HEK293 (cell line): ENCODE data around the gene KLHDC3.
A peak's percentile ranks its signal among the peaks of the same experiment; 100 is the strongest.

Experiments used
- CTCF ChIA-PET: fragments of 350-600 bp; formaldehyde crosslinking; extraction: SDS; loops from one replicate; lab custom pipeline; 2021; ENCODE audit warnings: antibody characterized with exemption; lab: Yijun Ruan, JAX
- POLR2A ChIA-PET: fragments of 300-600 bp; formaldehyde crosslinking; extraction: SDS; loops from one replicate; lab custom pipeline; 2020; ENCODE audit warnings: antibody characterized with exemption, inconsistent platforms; lab: Yijun Ruan, JAX
- H3K27ac ChIP-seq: fragments of 200-500 bp; sonication (Bioruptor generic); 2 replicates; pipeline ENCODE4 v1.5.1; 2014; ENCODE audit warnings: low read depth, low read length, control low read depth, inconsistent platforms; ENCODE audit errors: extremely low read depth
- H3K36me3 ChIP-seq, 2 experiments: fragments of 200-500 bp in 1 of 2; sonication (Bioruptor generic) in 1 of 2; 1 replicate in 1 of 2; 2 replicates in 1 of 2; pipeline ENCODE4 v1.5.1; 2014 to 2017; ENCODE audit warnings: inconsistent platforms in 2 of 2, low read length in 2 of 2; ENCODE audit not compliant: control insufficient read depth in 2 of 2, insufficient read depth in 1 of 2
- H3K4me1 ChIP-seq: fragments of 200-500 bp; sonication (Bioruptor generic); 2 replicates; pipeline ENCODE4 v1.5.1; 2014; ENCODE audit warnings: mild to moderate bottlenecking, low read length, inconsistent platforms; ENCODE audit not compliant: control insufficient read depth, insufficient read depth
- H3K4me3 ChIP-seq: 2 replicates; pipeline ENCODE4 v1.5.1; 2011; ENCODE audit warnings: low read depth, mild to moderate bottlenecking, control low read depth, low read length, moderate library complexity
- H3K9me3 ChIP-seq: fragments of 200-500 bp; sonication (Bioruptor generic); 2 replicates; pipeline ENCODE4 v1.5.1; 2014; ENCODE audit warnings: low read depth, low read length, inconsistent platforms; ENCODE audit not compliant: control insufficient read depth, insufficient read depth
- FEZF1 ChIP-seq: fragments of 450-650 bp; formaldehyde crosslinking; IDR thresholded peaks from 2 replicates; pipeline ENCODE4 v1.5.1; 2016; ENCODE audit warnings: missing biosample characterization, missing genetic modification characterization
- IKZF3 ChIP-seq: fragments of 450-650 bp; IDR thresholded peaks from 2 replicates; pipeline ENCODE4 v1.5.0; 2018; ENCODE audit warnings: missing biosample characterization, mild to moderate bottlenecking, missing genetic modification characterization, moderate library complexity
- KLF10 ChIP-seq: fragments of 450-650 bp; IDR thresholded peaks from 2 replicates; pipeline ENCODE4 v1.5.1; 2018; ENCODE audit warnings: missing biosample characterization, mild to moderate bottlenecking, missing genetic modification characterization
- SP2 ChIP-seq: fragments of 450-650 bp; formaldehyde crosslinking; IDR thresholded peaks from 2 replicates; pipeline ENCODE4 v1.5.1; 2016; ENCODE audit warnings: missing biosample characterization, missing genetic modification characterization
- TRIM28 ChIP-seq: IDR thresholded peaks from 2 replicates; pipeline ENCODE4 v1.6.1; 2011; ENCODE audit warnings: low read length, control low read depth, borderline replicate concordance
- ZFP69B ChIP-seq: fragments of 450-650 bp; formaldehyde crosslinking; IDR thresholded peaks from 2 replicates; pipeline ENCODE4 v1.5.1; 2016; ENCODE audit warnings: missing biosample characterization, missing genetic modification characterization
- ZNF146 ChIP-seq: fragments of 450-650 bp; formaldehyde crosslinking; IDR thresholded peaks from 2 replicates; pipeline ENCODE4 v1.5.1; 2016; ENCODE audit warnings: missing biosample characterization, missing genetic modification characterization
- ZNF169 ChIP-seq: fragments of 450-650 bp; formaldehyde crosslinking; IDR thresholded peaks from 2 replicates; pipeline ENCODE4 v1.5.1; 2016; ENCODE audit warnings: missing biosample characterization, missing genetic modification characterization
- ZNF19 ChIP-seq: fragments of 450-650 bp; formaldehyde crosslinking; IDR thresholded peaks from 2 replicates; pipeline ENCODE4; 2016; ENCODE audit warnings: missing biosample characterization, missing genetic modification characterization, low read depth
- ZNF366 ChIP-seq: fragments of 450-650 bp; formaldehyde crosslinking; conservative IDR thresholded peaks from 2 replicates; pipeline ENCODE4 v1.5.1; 2016; ENCODE audit warnings: missing biosample characterization, missing genetic modification characterization
- ZNF404 ChIP-seq: fragments of 450-650 bp; formaldehyde crosslinking; IDR thresholded peaks from 2 replicates; pipeline ENCODE4 v1.5.1; 2017; ENCODE audit warnings: missing biosample characterization, missing genetic modification characterization
- ZNF416 ChIP-seq: fragments of 450-650 bp; formaldehyde crosslinking; IDR thresholded peaks from 2 replicates; pipeline ENCODE4 v1.5.1; 2016; ENCODE audit warnings: missing biosample characterization, missing genetic modification characterization
- ZNF529 ChIP-seq: fragments of 450-650 bp; formaldehyde crosslinking; IDR thresholded peaks from 2 replicates; pipeline ENCODE4 v1.5.1; 2017; ENCODE audit warnings: missing genetic modification characterization, missing biosample characterization; ENCODE audit not compliant: insufficient replicate concordance
- ZNF596 ChIP-seq: fragments of 450-650 bp; IDR thresholded peaks from 2 replicates; pipeline ENCODE4 v1.5.0; 2018; ENCODE audit warnings: missing biosample characterization, mild to moderate bottlenecking, missing genetic modification characterization, moderate library complexity
- ZNF658 ChIP-seq: fragments of 450-650 bp; formaldehyde crosslinking; IDR thresholded peaks from 2 replicates; pipeline ENCODE4; 2016; ENCODE audit warnings: missing biosample characterization, missing genetic modification characterization
- ZNF776 ChIP-seq: fragments of 450-650 bp; formaldehyde crosslinking; IDR thresholded peaks from 2 replicates; pipeline ENCODE4 v1.5.0; 2017; ENCODE audit warnings: missing biosample characterization, missing genetic modification characterization, borderline replicate concordance
- ZNF792 ChIP-seq: fragments of 450-650 bp; formaldehyde crosslinking; IDR thresholded peaks from 2 replicates; pipeline ENCODE4 v1.5.1; 2016; ENCODE audit warnings: missing biosample characterization, missing genetic modification characterization
- TF ChIP-seq, protein P1 (sequence below): fragments of 450-650 bp; formaldehyde crosslinking; IDR thresholded peaks from 2 replicates; pipeline ENCODE4 v1.5.1; 2016; ENCODE audit warnings: missing biosample characterization, missing genetic modification characterization
- TF ChIP-seq, protein P2 (sequence below): fragments of 450-650 bp; formaldehyde crosslinking; IDR thresholded peaks from 2 replicates; pipeline ENCODE4 v1.5.1; 2016; ENCODE audit warnings: missing biosample characterization, missing genetic modification characterization, low read depth
- TF ChIP-seq, protein P3 (sequence below): IDR thresholded peaks from 2 replicates; pipeline ENCODE4 v1.6.1; 2011; ENCODE audit warnings: mild to moderate bottlenecking, low read depth, low read length, borderline replicate concordance
- TF ChIP-seq, protein P4 (sequence below): fragments of 450-650 bp; formaldehyde crosslinking; IDR thresholded peaks from 2 replicates; pipeline ENCODE4 v1.5.1; 2016; ENCODE audit warnings: missing biosample characterization, missing genetic modification characterization
- TF ChIP-seq, protein P5 (sequence below): fragments of 450-650 bp; formaldehyde crosslinking; IDR thresholded peaks from 2 replicates; pipeline ENCODE4 v1.5.1; 2016; ENCODE audit warnings: missing biosample characterization, missing genetic modification characterization
- TF ChIP-seq, protein P6 (sequence below): fragments of 450-650 bp; formaldehyde crosslinking; IDR thresholded peaks from 2 replicates; pipeline ENCODE4 v1.5.1; 2016; ENCODE audit warnings: missing biosample characterization, missing genetic modification characterization
- TF ChIP-seq, protein P7 (sequence below): fragments of 450-650 bp; formaldehyde crosslinking; IDR thresholded peaks from 2 replicates; pipeline ENCODE4 v1.5.1; 2017; ENCODE audit warnings: missing biosample characterization, missing genetic modification characterization

The KLHDC3 gene

DNA sequence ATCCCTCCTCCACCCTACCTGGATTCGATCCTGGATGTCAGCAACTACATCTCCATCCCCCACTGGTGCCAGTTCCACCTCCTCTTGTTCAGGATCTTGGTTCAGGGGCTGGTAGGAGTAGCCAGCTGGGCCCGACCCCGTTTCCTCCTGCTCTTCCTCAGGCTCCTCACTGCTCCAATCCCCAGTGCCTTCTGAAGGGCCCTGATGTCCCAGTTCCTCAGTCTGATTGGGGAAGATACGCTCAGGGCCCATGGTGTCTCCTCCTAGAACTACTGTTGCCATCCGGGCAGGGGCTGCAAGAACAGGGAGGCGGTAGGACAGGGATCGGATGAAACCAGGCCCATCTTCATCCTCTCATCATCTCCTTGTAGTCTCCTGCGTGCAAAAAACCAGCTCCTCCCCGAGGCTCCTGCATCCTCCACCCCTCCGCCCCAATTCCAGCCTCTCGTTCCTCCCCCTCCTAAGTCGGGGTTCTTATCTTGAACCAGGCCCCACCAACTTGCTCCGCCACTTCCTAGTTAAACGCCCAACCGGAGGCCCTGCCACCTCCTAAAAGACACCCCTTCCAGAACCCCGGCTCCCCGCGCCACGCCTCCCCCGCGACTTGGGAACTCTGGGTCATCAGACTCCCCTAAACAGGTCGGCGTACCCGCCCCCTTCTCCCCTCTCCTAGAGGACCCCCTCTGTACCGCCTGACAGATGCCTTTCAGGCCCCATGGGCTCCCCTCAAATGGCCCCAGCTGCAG is 779 bp upstream of the KLHDC3 start (continued):
- TF ChIP-seq, protein P1, sequence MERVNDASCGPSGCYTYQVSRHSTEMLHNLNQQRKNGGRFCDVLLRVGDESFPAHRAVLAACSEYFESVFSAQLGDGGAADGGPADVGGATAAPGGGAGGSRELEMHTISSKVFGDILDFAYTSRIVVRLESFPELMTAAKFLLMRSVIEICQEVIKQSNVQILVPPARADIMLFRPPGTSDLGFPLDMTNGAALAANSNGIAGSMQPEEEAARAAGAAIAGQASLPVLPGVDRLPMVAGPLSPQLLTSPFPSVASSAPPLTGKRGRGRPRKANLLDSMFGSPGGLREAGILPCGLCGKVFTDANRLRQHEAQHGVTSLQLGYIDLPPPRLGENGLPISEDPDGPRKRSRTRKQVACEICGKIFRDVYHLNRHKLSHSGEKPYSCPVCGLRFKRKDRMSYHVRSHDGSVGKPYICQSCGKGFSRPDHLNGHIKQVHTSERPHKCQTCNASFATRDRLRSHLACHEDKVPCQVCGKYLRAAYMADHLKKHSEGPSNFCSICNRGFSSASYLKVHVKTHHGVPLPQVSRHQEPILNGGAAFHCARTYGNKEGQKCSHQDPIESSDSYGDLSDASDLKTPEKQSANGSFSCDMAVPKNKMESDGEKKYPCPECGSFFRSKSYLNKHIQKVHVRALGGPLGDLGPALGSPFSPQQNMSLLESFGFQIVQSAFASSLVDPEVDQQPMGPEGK (tag by site-specific recombination) = peak; percentile 85
- TF ChIP-seq ZNF596 (no peak), ZNF529 (tag by site-specific recombination) (no peak), ZNF416 (tag by site-specific recombination) (no peak), ZNF19 (tag by site-specific recombination) (no peak), ZNF658 (tag by site-specific recombination) (no peak), KLF10 (no peak), SP2 (tag by site-specific recombination) (0 out of 2 replicates have a peak, but pooled peaks have one; percentile 45), TRIM28 (no peak), ZNF792 (tag by site-specific recombination) (no peak)
- TF ChIP-seq, protein P2, sequence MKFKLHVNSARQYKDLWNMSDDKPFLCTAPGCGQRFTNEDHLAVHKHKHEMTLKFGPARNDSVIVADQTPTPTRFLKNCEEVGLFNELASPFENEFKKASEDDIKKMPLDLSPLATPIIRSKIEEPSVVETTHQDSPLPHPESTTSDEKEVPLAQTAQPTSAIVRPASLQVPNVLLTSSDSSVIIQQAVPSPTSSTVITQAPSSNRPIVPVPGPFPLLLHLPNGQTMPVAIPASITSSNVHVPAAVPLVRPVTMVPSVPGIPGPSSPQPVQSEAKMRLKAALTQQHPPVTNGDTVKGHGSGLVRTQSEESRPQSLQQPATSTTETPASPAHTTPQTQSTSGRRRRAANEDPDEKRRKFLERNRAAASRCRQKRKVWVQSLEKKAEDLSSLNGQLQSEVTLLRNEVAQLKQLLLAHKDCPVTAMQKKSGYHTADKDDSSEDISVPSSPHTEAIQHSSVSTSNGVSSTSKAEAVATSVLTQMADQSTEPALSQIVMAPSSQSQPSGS = no peak
- TF ChIP-seq, protein P3, sequence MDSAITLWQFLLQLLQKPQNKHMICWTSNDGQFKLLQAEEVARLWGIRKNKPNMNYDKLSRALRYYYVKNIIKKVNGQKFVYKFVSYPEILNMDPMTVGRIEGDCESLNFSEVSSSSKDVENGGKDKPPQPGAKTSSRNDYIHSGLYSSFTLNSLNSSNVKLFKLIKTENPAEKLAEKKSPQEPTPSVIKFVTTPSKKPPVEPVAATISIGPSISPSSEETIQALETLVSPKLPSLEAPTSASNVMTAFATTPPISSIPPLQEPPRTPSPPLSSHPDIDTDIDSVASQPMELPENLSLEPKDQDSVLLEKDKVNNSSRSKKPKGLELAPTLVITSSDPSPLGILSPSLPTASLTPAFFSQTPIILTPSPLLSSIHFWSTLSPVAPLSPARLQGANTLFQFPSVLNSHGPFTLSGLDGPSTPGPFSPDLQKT = no peak
- TF ChIP-seq, protein P4, sequence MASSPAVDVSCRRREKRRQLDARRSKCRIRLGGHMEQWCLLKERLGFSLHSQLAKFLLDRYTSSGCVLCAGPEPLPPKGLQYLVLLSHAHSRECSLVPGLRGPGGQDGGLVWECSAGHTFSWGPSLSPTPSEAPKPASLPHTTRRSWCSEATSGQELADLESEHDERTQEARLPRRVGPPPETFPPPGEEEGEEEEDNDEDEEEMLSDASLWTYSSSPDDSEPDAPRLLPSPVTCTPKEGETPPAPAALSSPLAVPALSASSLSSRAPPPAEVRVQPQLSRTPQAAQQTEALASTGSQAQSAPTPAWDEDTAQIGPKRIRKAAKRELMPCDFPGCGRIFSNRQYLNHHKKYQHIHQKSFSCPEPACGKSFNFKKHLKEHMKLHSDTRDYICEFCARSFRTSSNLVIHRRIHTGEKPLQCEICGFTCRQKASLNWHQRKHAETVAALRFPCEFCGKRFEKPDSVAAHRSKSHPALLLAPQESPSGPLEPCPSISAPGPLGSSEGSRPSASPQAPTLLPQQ = peak; percentile 55; the same call in 1 of the 2 replicates
- TF ChIP-seq, protein P5, sequence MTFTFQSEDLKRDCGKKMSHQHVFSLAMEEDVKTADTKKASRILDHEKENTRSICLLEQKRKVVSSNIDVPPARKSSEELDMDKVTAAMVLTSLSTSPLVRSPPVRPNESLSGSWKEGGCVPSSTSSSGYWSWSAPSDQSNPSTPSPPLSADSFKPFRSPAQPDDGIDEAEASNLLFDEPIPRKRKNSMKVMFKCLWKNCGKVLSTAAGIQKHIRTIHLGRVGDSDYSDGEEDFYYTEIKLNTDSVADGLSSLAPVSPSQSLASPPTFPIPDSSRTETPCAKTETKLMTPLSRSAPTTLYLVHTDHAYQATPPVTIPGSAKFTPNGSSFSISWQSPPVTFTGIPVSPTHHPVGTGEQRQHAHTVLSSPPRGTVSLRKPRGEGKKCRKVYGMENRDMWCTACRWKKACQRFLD (tag by site-specific recombination) = no peak

DNA sequence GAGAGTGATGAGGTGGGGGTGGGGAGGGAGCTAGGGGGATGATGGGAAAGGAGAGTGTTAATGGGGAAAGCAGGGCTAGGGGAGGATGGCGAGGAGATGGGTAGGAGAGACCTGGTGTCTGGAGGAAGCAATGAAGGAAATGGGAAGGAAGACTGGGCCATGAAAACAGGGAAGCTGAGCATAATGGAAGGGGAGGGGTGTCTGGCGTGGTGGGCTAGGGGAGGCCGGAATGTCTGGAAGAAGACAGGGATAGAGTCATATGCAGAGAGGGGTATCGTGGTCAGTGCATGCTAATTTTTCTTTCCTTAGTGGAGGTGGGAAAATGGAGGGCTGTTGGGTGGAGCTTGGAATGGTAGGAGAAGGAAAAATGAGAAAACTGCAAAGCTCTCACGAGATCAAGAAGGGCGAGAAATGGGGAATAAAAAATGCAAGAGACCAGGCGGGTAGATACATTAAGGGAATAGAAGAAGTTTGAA is 423 bp downstream of the KLHDC3 start:
- H3K36me3 ChIP-seq = peaks cover 29 to 71% of the 10 kb centered on the region in 2 experiments
- H3K9me3 ChIP-seq = no peaks in the 10 kb centered on the region
- H3K27ac ChIP-seq = peak overlapping the region; percentile 65; the same call in 1 of the 2 replicates
- H3K4me3 ChIP-seq = peak overlapping the region; percentile 70
- H3K4me1 ChIP-seq = peaks cover 12% of the 10 kb centered on the region
- CTCF ChIA-PET = interaction anchor here (0.6 to 2.6 kb wide), 6 partner anchors 10 to 129 kb away, joined by 3 to 15 read pairs (median 4); no protein-coding TSS in a partner anchor
- POLR2A ChIA-PET = interaction anchor here (0.6 to 4.6 kb wide), 35 partner anchors 11 to 1181 kb away, joined by 3 to 66 read pairs (median 5); partner anchors contain the start of genes CNPY3, CUL7, CUL9 and GNMT
- TF ChIP-seq ZNF19 (tag by site-specific recombination) (no peak), FEZF1 (tag by site-specific recombination) (no peak), ZNF404 (tag by site-specific recombination) (no peak), ZNF146 (tag by site-specific recombination) (no peak), ZNF169 (tag by site-specific recombination) (no peak), TRIM28 (no peak), IKZF3 (no peak), ZNF776 (no peak), ZFP69B (tag by site-specific recombination) (peak; percentile 71; the same call in 1 of the 2 replicates), ZNF366 (tag by site-specific recombination) (0 out of 2 replicates have a peak, but pooled peaks have one; percentile 63)
- TF ChIP-seq, protein P6, sequence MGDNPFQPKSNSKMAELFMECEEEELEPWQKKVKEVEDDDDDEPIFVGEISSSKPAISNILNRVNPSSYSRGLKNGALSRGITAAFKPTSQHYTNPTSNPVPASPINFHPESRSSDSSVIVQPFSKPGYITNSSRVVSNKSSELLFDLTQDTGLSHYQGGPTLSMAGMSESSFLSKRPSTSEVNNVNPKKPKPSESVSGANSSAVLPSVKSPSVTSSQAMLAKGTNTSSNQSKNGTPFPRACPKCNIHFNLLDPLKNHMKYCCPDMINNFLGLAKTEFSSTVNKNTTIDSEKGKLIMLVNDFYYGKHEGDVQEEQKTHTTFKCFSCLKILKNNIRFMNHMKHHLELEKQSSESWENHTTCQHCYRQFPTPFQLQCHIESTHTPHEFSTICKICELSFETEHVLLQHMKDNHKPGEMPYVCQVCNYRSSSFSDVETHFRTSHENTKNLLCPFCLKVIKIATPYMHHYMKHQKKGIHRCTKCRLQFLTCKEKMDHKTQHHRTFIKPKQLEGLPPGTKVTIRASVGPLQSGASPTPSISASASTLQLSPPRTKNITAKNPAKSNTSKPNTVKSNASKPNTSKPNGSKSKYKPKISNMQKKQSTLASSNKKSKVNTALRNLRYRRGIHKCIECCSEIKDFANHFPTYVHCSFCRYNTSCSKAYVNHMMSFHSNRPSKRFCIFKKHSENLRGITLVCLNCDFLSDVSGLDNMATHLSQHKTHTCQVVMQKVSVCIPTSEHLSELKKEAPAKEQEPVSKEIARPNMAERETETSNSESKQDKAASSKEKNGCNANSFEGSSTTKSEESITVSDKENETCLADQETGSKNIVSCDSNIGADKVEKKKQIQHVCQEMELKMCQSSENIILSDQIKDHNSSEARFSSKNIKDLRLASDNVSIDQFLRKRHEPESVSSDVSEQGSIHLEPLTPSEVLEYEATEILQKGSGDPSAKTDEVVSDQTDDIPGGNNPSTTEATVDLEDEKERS (tag by site-specific recombination) = no peak
- TF ChIP-seq, protein P7, sequence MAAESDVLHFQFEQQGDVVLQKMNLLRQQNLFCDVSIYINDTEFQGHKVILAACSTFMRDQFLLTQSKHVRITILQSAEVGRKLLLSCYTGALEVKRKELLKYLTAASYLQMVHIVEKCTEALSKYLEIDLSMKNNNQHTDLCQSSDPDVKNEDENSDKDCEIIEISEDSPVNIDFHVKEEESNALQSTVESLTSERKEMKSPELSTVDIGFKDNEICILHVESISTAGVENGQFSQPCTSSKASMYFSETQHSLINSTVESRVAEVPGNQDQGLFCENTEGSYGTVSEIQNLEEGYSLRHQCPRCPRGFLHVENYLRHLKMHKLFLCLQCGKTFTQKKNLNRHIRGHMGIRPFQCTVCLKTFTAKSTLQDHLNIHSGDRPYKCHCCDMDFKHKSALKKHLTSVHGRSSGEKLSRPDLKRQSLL (tag by site-specific recombination) = no peak
